NT2/D1 (cell line): ENCODE measurements around the gene SMC3.
A peak's percentile ranks its signal among the peaks of the same experiment; 100 is the strongest.
"Not testable (repeated sequence)": the region's sequence is repeated elsewhere in the genome, so short reads cannot be mapped to it uniquely, and the experiment has no call there.

ENCODE experiments used
- DNase-seq: peaks from one replicate; pipeline ENCODE4 v3.0.0-alpha.2; 2011; ENCODE audit warnings: low read depth, low spot score
- H3K27me3 ChIP-seq: 2 replicates; pipeline ENCODE4 v1.6.0; 2011; ENCODE audit warnings: mild to moderate bottlenecking; ENCODE audit not compliant: insufficient read length, insufficient read depth
- H3K36me3 ChIP-seq: 2 replicates; pipeline ENCODE4 v1.6.1; 2011; ENCODE audit warnings: mild to moderate bottlenecking, low read length, mixed read lengths; ENCODE audit not compliant: insufficient read depth, insufficient read length
- H3K4me1 ChIP-seq: 2 replicates; pipeline ENCODE4 v1.5.1; 2011; ENCODE audit not compliant: insufficient read depth, insufficient read length
- H3K4me3 ChIP-seq: 2 replicates; pipeline ENCODE4 v1.5.1; 2011; ENCODE audit warnings: low read depth; ENCODE audit not compliant: insufficient read length
- H3K9ac ChIP-seq: 2 replicates; pipeline ENCODE4 v1.6.0; 2011; ENCODE audit warnings: low read depth; ENCODE audit not compliant: insufficient read length
- H3K9me3 ChIP-seq: 2 replicates; pipeline ENCODE4 v1.5.1; 2011; ENCODE audit warnings: mild to moderate bottlenecking, low read length; ENCODE audit not compliant: insufficient read depth
- SUZ12 ChIP-seq: IDR thresholded peaks from 2 replicates; pipeline ENCODE4 v1.6.1; 2011; ENCODE audit not compliant: insufficient read length, insufficient read depth; ENCODE audit errors: extremely low read depth
- YY1 ChIP-seq: IDR thresholded peaks from 2 replicates; pipeline ENCODE4 v1.6.1; 2011; ENCODE audit not compliant: insufficient read length, insufficient read depth
- ZNF274 ChIP-seq: IDR thresholded peaks from 2 replicates; pipeline ENCODE4 v1.6.1; 2011; ENCODE audit warnings: mild to moderate bottlenecking, low read depth, low read length

Gene SMC3

GRCh38 chr10:110638319-110638718, 70.8 kb downstream of the SMC3 start:
- no peak overlapping the region for H3K4me3 ChIP-seq
- no peaks in the 10 kb centered on the region for H3K9me3 ChIP-seq
- TF ChIP-seq SUZ12 (no peak), YY1 (no peak), ZNF274 (no peak)
- H3K27me3 ChIP-seq: peaks cover 16% of the 10 kb centered on the region
- DNase-seq: no peak
- no peaks in the 10 kb centered on the region for H3K36me3 ChIP-seq
- H3K9ac ChIP-seq: no peak overlapping the region
- no peaks in the 10 kb centered on the region for H3K4me1 ChIP-seq

- H3K9ac ChIP-seq, DNase-seq, H3K4me1 ChIP-seq, H3K36me3 ChIP-seq, H3K9me3 ChIP-seq, H3K4me3 ChIP-seq: not testable (repeated sequence)
- peaks cover 24% of the 10 kb centered on the region for H3K27me3 ChIP-seq
Observed at GRCh38 chr10:110639046-110639445, 71.6 kb downstream of the SMC3 start.

GRCh38 chr10:110639858-110640257, 72.4 kb downstream of the SMC3 start:
- peaks cover 32% of the 10 kb centered on the region for H3K27me3 ChIP-seq
- H3K4me1 ChIP-seq, H3K36me3 ChIP-seq, H3K9ac ChIP-seq, H3K4me3 ChIP-seq, H3K9me3 ChIP-seq, DNase-seq: not testable (repeated sequence)

GRCh38 chr10:110641256-110641655, 73.8 kb downstream of the SMC3 start:
- TF ChIP-seq ZNF274: no peak
- no peak for TF ChIP-seq YY1
- TF ChIP-seq SUZ12: no peak
- Histone ChIP-seq H3K36me3 (no peaks in the 10 kb centered on the region), H3K4me3 (no peak overlapping the region), H3K4me1 (no peaks in the 10 kb centered on the region), H3K9ac (no peak overlapping the region), H3K27me3 (peaks cover 46% of the 10 kb centered on the region), H3K9me3 (no peaks in the 10 kb centered on the region)
- DNase-seq: peak; percentile 70

- no peak for DNase-seq
- H3K36me3 ChIP-seq: no peaks in the 10 kb centered on the region
- H3K4me3 ChIP-seq: no peak overlapping the region
- no peaks in the 10 kb centered on the region for H3K4me1 ChIP-seq
- no peak overlapping the region for H3K9ac ChIP-seq
- TF ChIP-seq ZNF274 (no peak), YY1 (no peak), SUZ12 (no peak)
- H3K27me3 ChIP-seq: peaks cover 50% of the 10 kb centered on the region
- H3K9me3 ChIP-seq: no peaks in the 10 kb centered on the region
Observed at GRCh38 chr10:110642204-110643034, 74.9 kb downstream of the SMC3 start.

GRCh38 chr10:110643035-110643652, 75.6 kb downstream of the SMC3 start:
- Histone ChIP-seq H3K4me3 (peak overlapping the region; percentile 66), H3K9ac (peak overlapping the region; percentile 76), H3K4me1 (no peaks in the 10 kb centered on the region), H3K27me3 (peaks cover 50% of the 10 kb centered on the region), H3K36me3 (no peaks in the 10 kb centered on the region), H3K9me3 (no peaks in the 10 kb centered on the region)
- no peak for DNase-seq
- TF ChIP-seq ZNF274: no peak
- TF ChIP-seq SUZ12: peak; percentile 82

- peak within 1 kb of the TSS; percentile 76 for H3K9ac ChIP-seq
- no peak for DNase-seq
- H3K4me3 ChIP-seq: peak within 1 kb of the TSS; percentile 66
- H3K4me1 ChIP-seq: no peaks in the 10 kb centered on the region
- peaks cover 50% of the 10 kb centered on the region for H3K27me3 ChIP-seq
- TF ChIP-seq YY1: no peak
- no peaks in the 10 kb centered on the region for H3K9me3 ChIP-seq
- no peaks in the 10 kb centered on the region for H3K36me3 ChIP-seq
Observed at GRCh38 chr10:110643653-110644597, 76.4 kb downstream of the SMC3 start, which contains the start of gene RBM20. RBM20 (plus strand) TSS chr10:110644336; CDS start chr10:110644455, 119 bp downstream.
